NCI-H1694 (cell line): ENCODE data around the gene BRSK1.
A peak's percentile ranks its signal among the peaks of the same experiment; 100 is the strongest.
"Not testable (repeated sequence)": the region's sequence is repeated elsewhere in the genome, so short reads cannot be mapped to it uniquely, and the experiment has no call there.

Source experiments
- DNase-seq: peaks from one replicate; lab custom pipeline; 2025; lab: John Stamatoyannopoulos, UW

The BRSK1 gene

DNA sequence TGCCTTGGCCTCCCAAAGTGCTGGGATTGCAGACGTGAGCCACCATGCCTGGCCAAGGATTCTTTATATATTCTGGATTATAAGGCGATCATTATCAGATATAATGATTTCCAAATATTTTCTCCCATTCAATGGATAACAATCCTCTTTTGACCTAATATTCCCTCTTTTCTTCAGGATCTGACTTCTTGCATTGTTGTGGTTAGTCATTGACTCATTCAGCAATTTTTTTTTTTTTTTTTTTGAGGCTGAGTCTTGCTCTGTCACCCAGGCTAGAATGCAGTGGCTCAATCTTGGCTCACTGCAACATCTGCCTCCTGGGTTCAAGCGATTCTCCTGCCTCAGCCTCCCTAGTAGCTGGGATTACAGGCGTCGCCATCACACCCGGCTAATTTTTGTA is 46.0 kb downstream of the BRSK1 start:
- DNase-seq: not testable (repeated sequence)

DNA sequence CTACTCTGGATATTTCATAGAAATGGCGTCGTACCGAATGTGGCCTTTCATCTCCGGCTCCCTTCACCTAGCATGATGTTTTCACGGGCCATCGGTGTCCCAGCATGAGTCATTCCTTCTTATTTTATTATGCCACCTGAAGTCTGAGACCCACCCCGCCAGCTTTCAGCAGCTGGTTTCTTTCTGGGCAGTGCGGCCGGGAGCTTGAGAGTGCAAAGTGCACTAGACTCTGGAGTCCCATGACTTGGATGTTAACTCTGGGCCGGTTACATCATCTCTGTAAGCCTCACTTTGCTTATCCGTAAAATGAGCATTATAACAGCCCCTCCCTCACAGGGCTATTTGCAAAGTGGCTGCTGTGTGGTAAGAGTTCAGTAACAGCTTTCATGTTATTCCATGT is 50.1 kb downstream of the BRSK1 start:
- no peak for DNase-seq

DNA sequence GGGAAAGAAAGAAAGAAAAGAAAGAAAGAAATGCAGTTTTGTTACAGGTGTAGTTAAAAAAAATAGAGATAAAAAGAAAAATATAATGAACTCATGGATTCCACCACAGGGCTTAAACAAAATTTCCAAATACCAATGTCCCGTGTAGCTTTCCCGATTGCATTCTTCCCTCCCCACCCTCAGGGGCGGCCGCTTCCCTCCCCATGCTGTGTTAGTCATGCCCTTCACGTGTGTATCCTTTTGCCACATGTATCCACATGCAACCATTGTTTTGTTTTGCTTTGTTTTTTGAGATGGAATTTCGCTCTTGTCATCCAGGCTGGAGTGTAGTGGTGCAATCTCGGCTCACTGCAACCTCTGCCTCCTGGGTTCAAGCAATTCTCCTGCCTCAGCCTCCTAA is 52.3 kb downstream of the BRSK1 start:
- DNase-seq: no peak

DNA sequence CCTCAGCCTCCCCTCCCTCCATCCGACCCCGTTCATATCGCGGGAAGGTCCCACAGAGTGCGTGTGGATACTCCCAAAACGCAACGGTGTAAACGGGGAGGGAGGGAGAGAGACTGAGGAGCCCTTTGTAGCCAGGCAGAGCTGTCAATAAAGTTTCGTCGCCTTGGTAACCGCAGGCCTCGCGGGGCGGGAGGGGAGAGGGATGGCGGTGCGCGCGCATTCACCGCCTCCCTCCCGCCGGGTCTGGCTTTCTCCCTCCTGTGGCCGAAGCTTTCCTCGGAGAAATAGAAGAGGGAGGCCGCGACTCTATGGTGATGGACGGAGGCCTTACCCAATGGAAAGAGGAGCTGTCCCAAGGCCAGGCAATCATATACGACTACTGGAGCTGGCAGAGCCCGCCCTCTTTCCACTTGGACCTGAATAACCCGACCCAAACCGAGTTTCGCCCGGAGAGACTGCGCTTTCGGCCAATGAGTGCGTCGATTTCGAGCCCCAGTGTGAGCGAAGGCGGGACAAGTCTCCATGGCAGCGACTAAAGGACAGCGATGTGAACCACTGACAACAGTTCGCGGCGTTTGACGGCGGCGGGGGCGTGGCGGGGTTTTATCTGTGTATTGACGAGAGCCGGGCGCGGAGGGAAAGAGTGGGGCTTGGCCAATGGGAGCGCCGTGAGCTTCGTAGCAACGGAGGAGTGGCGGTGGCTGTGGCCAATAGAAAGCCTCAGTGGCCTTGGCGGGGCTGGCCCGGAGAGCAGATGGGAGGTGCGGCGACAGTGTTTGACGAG is 55.5 kb downstream of the BRSK1 start, which contains the start of gene KMT5C:
KMT5C (plus strand) TSS at position 772 of the 784 bp plus-strand sequence. CDS start 2,061 bp downstream, outside the sequence.
- peak; percentile 100 for DNase-seq

DNA sequence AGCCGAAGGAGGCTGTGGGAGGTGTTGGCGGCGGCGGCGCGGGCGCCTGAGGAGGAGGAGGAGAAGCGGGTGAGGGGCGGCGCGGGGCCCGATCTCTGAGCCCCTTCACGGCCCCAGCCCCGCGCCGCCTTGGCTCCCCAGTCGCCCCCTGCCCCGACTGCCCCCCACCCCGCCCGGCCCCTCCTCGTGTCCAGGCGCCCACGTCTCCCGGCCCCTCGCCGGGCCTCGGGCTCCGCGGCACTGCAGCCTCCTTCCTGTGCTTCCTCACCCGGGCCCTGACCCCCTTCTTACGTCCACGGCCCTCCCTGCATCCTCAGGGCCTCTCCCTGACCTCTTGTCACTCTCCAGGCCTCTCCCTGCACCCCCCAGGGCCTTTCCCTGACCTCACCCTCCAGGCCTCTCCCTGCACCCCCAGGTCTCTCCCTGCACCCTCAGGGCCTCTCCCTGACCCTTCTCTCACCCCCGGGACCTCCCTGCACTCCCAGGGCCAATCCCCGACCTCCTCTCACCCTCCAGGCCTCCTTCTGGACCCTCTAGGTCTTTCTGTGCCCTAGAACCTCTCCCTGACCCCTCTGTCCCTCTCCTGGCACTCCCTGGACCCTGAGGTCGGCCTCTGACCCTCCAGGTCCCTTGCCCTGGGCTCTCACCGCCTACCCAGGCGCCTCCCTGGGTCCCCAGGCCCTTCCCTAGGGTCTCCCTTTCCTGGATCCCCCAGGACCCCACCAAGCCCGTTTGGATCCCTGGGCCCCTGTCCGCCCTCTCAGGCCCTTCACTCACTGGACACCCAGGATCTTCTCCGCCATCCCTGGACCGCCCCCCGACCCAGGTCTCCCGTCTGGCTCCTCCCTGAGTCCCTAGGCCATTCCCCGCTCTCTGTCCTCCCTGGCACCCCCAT is 56.3 kb downstream of the BRSK1 start:
- DNase-seq: no peak

DNA sequence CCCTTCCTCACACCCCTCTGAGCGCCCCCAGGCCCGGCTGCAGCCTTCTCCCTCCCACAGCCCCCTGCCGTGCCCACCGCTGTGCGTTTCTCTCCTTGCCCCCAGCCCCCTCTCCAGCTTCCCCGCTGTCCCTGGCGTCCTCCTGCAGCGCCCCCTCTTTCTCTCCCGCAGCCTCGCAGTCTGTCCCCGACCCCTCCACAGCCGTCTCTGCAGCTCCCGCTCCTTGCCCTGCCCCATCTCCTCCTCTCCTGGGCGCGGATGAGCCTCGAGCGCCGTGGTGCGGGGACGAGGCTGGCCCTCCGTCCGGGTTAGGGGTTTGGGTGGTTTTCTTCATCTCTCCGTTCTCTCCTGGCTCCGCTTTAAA is 57.0 kb downstream of the BRSK1 start:
- DNase-seq: no peak

DNA sequence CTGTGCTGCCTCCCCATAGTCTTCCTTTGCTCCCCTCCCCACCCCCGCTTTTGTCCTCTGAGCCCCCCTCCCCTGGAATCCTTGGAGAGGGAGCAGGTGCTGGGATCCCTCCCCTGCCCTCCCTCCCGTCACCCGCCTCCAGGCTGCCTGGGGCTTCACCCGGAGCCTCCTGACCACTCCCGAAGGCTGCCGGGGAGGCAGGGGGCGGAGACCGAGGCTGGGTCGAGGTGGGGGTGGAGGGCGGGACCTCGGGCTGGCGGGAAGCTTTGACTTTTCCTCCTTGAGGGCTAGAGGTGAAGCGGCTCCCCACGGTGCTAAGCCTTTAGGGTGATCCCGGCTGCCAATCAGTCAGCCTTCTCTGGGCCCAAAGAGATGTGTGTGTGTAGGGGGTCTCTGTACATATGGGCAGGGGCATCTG is 57.4 kb downstream of the BRSK1 start:
- peak; percentile 29 for DNase-seq

DNA sequence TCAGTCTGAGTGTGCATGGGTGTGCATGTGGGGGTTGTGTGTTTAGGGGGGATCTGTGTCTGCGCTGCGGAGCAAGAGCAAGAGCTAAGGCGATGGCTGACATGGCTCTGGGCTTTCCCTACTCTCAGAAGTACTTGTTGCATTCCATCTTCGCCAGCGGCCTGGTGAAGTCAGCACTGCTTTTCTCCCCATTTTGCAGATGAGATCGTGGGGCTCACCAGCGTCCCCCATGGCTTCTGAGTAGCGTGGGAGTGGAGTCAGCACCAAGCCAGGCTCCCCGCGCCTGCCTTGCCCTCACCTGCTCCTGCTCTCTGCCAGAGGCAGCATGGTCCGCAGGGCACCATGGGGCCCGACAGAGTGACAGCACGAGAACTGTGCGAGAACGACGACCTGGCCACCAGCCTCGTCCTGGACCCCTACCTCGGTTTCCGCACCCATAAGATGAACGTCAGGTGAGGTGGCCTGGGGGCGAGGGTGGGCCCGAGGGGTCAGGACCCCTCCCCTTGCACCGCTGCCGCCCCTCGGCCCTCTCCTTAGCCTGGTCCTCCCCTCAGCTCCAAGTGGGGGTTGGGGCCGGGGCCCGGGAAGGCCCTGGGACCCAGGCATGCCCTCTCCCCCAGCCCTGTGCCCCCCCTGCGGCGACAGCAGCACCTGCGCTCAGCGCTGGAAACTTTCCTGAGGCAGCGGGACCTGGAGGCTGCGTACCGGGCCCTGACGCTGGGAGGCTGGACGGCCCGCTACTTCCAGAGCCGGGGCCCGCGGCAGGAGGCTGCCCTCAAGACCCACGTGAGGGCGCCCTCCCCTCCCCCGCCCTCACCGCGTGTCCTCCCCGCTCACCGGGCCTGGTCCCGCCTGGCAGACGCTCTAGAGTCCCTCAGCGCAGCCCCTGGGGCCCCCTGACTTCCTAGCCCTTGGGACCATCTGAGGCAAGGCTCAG is 58.1 kb downstream of the BRSK1 start:
- DNase-seq: no peak

DNA sequence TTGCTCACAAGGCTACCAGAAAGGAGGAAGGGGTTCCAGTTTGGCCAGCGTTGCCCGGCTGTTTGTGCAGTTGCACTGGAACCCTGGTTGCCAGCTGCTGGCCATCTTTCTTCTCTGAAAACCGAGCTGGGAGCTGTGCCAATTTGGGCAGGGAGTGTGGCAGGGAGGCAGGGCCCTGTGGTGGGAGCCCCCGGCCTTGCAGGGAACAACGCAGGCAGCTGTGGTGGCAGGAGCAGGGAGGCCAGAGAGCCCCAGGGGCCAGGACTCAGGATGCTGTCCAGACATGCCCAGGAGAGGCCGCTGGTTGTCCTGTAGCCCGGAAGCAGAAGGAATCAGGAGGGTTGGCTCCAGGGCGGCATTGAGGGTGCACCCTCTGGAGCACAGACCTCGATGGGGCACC is 60.6 kb downstream of the BRSK1 start:
- peak; percentile 37 for DNase-seq

DNA sequence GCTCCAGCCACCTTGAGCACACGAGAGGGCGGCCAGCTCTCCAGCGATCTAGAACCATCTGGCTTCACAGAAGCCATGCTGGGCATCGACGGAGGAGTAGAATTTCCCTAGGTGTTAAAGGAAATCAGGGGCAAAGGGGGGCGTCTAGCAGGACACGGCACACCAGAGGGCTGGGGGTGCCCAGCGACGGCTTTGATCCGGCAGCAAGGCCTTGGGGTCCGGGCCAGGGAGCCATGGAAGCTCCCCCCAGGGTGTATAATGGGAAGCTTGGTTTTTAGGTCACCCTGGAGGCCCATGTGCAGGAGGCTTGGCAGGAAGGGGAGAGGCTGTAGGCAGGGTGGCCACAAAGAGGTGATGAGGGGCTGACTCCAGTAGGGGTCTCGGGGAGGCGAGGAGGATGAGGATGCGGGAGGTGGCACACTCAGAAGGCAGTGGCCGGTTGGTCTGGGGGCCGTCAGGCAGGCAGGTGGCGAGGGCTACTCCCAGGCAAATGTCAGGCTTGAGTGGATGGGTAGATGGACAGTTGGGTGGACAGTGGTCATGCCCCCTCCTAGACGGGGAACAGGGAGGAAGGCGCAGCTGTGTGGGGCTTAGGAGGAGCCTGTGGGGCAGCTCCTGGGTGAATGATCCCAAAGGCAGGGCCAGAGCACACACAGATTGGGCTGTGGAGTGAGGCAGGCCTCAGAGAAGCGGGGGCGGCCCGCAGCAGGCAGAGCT is 61.5 kb downstream of the BRSK1 start:
- DNase-seq: no peak

DNA sequence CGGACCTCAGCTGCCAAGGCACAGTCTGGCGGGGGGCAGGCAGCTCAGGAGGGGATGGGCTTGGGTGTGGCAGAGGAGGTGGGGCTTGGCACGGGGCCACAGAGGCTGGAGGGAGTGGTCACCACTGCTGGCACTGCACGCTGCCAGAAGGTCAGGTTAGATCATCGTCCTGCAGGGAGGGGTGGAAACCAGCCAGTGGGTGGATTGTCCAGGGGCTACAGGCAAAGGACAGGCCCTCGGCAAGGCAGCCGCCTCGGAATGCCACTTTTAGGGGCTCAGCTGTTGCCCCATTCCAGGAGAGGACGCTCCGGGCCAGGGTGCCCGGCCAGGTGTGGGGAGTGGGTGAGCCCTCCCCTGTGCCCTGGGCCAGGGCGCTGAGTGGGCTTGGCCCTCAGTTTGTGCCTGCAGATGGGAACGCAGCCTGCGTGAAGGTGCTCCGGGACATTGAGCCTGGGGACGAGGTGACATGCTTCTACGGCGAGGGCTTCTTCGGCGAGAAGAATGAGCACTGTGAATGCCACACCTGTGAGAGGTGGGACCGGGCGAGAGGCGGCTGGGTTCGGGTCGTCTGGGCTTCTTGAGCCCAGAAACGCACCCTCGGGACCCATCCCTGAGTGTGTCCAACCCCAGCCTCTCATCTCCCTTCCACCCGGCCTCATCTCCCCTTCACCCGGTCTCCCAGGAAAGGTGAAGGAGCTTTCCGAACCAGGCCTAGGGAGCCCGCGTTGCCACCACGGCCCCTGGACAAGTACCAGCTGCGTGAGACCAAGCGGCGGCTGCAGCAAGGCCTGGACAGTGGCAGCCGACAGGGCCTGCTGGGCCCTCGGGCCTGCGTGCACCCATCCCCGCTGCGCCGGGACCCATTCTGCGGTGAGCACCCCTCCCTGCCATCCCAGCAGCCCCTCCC is 62.3 kb downstream of the BRSK1 start:
- DNase-seq: no peak

DNA sequence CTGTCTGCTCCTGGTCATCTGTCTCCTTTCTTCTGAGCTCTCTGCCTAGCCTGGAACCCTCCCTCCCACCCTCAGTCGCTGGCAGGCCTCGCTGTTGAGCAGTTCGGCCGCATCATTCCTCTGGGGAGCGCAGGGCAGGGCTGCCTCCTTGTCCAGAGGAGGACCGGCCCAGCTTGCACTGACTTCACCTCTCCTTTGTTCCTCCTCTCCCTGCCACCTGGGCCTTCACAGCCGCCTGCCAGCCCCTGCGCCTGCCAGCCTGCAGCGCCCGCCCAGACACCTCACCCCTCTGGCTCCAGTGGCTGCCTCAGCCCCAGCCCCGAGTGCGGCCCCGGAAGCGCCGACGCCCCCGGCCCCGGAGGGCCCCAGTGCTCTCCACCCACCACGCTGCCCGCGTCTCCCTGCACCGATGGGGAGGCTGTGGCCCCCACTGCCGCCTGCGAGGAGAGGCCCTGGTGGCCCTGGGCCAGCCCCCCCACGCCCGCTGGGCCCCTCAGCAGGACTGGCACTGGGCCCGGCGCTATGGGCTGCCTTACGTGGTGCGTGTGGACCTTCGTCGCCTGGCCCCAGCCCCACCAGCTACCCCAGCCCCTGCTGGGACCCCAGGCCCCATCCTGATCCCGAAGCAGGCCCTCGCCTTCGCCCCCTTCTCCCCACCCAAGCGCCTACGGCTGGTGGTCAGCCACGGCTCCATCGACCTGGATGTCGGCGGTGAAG is 63.1 kb downstream of the BRSK1 start:
- DNase-seq: no peak

DNA sequence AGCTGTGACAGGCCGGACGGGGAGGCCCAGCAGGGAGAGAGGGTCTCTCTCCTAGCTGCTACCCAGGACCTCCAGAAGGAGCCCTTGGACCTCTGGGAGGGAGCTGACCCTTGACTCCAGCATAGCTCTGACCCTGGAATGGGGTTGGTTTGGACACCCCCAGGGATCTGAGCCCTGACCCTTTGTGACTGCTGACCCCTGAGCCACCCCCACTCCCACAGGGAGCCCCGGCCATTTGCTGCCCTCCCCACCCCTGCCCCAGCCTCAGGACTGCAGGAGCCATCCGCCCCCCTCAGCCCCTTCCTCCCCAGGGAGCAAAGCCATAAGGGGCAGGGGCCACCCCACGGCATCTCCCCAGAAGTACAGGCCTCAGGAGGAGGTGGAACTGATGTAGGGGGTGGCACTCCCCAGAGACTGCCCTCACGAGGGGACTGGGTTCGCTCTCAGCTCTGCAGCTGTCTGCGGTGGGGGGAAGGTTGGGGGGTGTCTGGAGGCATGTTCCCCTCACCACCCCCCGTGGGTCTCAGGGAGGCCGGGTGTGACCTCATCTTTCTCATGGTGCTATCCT is 63.7 kb downstream of the BRSK1 start:
- no peak for DNase-seq

DNA sequence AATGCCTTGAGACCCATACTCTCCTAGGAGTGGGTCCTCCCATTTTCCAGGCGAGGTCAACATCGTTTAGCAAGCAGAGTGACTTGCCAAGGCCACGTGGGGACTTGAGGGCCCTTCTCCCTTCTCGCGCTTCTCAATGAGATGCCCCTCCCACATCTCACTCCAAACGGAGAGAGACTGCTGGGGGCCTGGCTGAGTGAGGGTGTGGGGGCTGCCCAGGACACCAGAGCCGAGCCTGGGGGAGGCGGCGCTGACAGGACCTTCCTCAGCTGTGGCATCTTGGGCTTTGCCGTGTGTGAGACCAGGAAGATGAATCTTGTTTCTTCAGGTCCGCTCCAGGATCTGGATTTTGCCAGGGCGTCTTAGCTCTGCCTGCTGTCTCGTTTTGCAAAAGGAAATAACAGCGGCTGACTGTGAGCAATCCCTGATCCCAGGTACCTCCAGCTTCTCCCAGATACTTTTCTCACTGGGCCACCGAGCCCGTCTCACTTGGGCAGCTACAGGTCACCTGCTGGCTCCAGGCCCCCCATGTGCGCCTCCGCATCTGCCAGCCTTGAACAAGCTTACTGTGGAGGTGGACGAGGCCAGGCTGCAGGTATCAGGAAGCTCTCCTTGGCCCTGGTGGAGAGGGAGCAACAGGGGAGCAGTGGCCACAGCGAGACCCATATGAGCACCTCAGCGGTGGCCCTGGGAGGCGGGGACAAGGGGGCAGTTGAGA is 64.7 kb downstream of the BRSK1 start:
- DNase-seq: no peak

DNA sequence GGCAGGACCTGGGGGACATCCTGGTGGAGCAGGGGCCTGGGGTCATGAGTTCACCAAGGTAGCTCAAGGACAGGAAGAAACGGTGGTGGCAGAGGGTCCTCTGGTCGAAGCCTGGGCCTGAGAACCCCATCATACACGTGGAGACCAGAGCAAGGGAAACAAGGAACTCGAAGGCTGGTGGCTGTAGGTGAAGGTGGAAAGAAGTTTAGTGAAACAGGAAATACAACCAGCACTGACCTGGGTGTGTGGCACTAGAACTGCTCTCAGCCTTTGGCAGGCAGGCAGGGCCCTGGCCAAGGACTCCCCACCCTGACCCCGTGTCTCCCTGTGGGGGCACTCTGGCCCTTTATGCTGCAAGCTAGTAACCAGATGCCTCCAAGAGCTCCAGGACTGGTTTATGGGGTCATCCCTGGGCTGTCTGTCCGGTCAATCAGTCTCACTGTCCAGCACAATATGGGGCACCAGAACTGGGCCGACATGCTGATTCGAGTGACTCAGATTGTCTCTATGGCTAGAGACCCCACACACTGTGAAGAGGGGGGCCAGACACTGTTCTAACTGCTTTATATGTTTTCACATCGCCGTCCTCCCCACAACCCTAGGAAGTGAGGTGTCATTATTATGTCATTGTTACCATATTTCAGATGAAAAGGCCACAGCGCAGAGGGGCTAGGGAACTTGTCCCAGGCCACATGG is 67.0 kb downstream of the BRSK1 start:
- no peak for DNase-seq

DNA sequence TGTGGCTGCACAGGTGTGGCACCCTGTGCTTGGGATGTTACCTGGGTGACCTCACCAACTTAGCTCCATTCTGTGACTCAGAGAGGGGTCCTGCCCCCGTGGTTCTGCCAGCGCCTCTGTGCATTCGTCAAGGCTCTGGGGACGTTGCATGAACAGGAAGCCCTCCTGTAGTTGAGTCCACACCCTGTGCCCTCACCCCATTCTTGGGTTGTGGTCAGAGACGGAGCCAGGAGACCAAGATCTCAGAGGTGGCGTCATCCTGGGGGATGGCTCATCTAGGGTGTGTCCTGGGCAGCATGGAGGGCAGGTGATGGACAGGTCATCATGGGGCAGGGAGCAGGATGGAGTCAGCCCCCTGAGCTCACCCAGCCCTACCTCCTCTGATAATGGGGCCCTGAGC is 68.2 kb downstream of the BRSK1 start:
- no peak for DNase-seq

DNA sequence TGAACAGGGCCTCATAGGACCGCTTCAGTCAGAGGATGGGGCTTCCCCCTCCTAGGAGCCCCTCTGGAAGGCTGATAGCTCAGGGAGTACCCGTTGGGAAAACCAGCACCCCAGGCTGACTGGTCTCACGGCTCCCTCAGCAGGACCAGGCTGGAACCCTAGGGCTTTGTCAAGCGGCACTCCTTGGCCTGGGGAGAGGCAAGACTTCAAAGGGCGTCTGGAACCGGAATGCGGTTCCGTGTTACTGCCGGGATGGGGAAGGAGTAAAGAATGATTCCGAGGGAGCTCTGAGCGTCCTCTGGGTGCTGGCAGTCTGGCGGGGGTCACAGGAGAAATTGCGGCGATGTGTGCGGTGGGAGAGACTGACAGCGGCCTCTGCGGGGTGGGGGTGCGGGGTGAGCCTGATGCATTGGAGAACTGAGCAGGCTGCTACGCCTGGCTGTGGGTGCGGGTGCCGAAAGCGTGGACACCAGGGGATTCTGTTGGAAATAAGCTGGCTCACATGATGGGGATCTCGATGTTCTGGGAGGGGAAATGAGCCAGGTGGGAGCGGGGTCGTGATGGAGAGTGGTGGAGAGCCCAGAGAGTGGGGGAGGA is 68.8 kb downstream of the BRSK1 start:
- no peak for DNase-seq

DNA sequence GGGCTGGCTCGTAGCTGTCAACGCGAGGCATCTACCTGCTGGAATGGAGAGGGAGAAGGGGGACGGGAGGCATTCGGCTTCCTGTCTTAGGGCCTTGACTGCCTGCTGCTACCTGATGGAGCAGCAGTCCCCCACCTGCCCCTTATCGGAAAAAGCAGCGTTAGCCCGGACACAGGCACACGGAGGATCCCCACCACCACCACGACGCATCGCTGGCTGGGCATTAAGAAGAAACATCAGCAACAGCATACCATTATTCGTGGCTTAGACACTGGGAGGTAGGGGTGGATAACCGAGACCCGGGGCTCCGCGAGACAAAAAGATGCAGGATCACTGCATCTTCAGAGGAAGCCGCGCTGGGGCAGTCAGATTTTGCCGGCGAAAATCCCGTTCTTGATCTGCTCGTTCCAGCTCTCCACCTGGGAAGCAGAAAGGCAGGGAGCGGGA is 69.6 kb downstream of the BRSK1 start:
- DNase-seq: no peak
